ENCODE results near the gene GNAL. TPM values are rescaled to one million over a fixed set of nuclear protein-coding genes. Genes with fewer than 3 reads are reported as not detected.

GNAL gene
- total and polyA plus RNA-seq, 2 experiments from 2014 or later = 7.5 to 21.6 TPM

DNA sequence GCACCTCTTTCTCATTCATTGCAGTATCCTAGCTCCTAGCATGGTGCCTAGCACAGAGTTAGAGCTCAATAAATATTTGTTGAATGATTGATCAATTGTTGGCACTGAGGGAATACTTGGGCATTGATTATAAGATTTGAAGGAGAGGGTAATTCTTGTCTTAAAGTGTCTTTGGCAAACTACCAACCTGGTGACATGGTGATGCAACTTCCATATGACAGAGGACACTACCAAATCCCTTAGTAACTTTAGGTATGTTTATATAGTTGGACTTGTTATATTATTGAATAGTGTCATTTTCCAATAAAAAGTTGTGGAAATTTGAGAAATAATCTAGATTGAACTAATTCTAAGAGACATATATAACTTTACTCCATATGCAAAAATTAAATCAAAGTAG is 103.6 kb downstream of the GNAL start:
- no peak for TF ChIP-seq POLR2AphosphoS5 (IDR thresholded peaks at IDR 0.05; ENCODE audit: low read depth)
- TF ChIP-seq, protein P1, sequence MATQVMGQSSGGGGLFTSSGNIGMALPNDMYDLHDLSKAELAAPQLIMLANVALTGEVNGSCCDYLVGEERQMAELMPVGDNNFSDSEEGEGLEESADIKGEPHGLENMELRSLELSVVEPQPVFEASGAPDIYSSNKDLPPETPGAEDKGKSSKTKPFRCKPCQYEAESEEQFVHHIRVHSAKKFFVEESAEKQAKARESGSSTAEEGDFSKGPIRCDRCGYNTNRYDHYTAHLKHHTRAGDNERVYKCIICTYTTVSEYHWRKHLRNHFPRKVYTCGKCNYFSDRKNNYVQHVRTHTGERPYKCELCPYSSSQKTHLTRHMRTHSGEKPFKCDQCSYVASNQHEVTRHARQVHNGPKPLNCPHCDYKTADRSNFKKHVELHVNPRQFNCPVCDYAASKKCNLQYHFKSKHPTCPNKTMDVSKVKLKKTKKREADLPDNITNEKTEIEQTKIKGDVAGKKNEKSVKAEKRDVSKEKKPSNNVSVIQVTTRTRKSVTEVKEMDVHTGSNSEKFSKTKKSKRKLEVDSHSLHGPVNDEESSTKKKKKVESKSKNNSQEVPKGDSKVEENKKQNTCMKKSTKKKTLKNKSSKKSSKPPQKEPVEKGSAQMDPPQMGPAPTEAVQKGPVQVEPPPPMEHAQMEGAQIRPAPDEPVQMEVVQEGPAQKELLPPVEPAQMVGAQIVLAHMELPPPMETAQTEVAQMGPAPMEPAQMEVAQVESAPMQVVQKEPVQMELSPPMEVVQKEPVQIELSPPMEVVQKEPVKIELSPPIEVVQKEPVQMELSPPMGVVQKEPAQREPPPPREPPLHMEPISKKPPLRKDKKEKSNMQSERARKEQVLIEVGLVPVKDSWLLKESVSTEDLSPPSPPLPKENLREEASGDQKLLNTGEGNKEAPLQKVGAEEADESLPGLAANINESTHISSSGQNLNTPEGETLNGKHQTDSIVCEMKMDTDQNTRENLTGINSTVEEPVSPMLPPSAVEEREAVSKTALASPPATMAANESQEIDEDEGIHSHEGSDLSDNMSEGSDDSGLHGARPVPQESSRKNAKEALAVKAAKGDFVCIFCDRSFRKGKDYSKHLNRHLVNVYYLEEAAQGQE (IDR thresholded peaks at IDR 0.05; ENCODE audit: unreplicated experiment) = no peak
- TF ChIP-seq ETS1 (IDR thresholded peaks at IDR 0.05) = no peak
- TF ChIP-seq ZNF331 (CRISPR knock-in tag; IDR thresholded peaks at IDR 0.05; ENCODE audit: low read depth) = no peak
- no peak for TF ChIP-seq JUNB (IDR thresholded peaks at IDR 0.05; ENCODE audit: unreplicated experiment)
- no peak for TF ChIP-seq EZH2phosphoT487 (IDR thresholded peaks at IDR 0.05; ENCODE audit: unreplicated experiment)
- TF ChIP-seq, protein P2, sequence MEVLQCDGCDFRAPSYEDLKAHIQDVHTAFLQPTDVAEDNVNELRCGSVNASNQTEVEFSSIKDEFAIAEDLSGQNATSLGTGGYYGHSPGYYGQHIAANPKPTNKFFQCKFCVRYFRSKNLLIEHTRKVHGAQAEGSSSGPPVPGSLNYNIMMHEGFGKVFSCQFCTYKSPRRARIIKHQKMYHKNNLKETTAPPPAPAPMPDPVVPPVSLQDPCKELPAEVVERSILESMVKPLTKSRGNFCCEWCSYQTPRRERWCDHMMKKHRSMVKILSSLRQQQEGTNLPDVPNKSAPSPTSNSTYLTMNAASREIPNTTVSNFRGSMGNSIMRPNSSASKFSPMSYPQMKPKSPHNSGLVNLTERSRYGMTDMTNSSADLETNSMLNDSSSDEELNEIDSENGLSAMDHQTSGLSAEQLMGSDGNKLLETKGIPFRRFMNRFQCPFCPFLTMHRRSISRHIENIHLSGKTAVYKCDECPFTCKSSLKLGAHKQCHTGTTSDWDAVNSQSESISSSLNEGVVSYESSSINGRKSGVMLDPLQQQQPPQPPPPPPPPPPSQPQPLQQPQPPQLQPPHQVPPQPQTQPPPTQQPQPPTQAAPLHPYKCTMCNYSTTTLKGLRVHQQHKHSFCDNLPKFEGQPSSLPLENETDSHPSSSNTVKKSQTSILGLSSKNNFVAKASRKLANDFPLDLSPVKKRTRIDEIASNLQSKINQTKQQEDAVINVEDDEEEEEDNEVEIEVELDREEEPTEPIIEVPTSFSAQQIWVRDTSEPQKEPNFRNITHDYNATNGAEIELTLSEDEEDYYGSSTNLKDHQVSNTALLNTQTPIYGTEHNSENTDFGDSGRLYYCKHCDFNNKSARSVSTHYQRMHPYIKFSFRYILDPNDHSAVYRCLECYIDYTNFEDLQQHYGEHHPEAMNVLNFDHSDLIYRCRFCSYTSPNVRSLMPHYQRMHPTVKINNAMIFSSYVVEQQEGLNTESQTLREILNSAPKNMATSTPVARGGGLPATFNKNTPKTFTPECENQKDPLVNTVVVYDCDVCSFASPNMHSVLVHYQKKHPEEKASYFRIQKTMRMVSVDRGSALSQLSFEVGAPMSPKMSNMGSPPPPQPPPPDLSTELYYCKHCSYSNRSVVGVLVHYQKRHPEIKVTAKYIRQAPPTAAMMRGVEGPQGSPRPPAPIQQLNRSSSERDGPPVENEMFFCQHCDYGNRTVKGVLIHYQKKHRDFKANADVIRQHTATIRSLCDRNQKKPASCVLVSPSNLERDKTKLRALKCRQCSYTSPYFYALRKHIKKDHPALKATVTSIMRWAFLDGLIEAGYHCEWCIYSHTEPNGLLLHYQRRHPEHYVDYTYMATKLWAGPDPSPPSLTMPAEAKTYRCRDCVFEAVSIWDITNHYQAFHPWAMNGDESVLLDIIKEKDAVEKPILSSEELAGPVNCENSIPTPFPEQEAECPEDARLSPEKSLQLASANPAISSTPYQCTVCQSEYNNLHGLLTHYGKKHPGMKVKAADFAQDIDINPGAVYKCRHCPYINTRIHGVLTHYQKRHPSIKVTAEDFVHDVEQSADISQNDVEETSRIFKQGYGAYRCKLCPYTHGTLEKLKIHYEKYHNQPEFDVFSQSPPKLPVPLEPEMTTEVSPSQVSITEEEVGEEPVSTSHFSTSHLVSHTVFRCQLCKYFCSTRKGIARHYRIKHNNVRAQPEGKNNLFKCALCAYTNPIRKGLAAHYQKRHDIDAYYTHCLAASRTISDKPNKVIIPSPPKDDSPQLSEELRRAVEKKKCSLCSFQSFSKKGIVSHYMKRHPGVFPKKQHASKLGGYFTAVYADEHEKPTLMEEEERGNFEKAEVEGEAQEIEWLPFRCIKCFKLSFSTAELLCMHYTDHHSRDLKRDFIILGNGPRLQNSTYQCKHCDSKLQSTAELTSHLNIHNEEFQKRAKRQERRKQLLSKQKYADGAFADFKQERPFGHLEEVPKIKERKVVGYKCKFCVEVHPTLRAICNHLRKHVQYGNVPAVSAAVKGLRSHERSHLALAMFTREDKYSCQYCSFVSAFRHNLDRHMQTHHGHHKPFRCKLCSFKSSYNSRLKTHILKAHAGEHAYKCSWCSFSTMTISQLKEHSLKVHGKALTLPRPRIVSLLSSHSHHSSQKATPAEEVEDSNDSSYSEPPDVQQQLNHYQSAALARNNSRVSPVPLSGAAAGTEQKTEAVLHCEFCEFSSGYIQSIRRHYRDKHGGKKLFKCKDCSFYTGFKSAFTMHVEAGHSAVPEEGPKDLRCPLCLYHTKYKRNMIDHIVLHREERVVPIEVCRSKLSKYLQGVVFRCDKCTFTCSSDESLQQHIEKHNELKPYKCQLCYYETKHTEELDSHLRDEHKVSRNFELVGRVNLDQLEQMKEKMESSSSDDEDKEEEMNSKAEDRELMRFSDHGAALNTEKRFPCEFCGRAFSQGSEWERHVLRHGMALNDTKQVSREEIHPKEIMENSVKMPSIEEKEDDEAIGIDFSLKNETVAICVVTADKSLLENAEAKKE (CRISPR knock-in tag; IDR thresholded peaks at IDR 0.05) = no peak
- TF ChIP-seq CREB1 (CRISPR knock-in tag; IDR thresholded peaks at IDR 0.05; ENCODE audit: low read depth) = no peak
- no peak for TF ChIP-seq EZH2 (IDR thresholded peaks at IDR 0.05; ENCODE audit: low read depth, unreplicated experiment)
- no peak for TF ChIP-seq NANOG (IDR thresholded peaks at IDR 0.05; ENCODE audit: borderline replicate concordance)
- no peak for TF ChIP-seq CTCF (conservative IDR thresholded peaks at IDR 0.05; ENCODE audit: low read depth in 2 of 2)
- no peak for TF ChIP-seq ZNF114 (CRISPR knock-in tag; IDR thresholded peaks at IDR 0.05)
- no peak for TF ChIP-seq STAT1 (IDR thresholded peaks at IDR 0.05; ENCODE audit: unreplicated experiment)
- H3K4me1 ChIP-seq (ENCODE audit: insufficient read depth) = peaks cover 31% of the 10 kb centered on the region

More for the DNA sequence above, 103.6 kb downstream of the GNAL start:
- ATAC-seq (no peak), DNase-seq (ENCODE audit: low spot score) (no peak)
- no peaks in the 10 kb centered on the region for H3K79me2 ChIP-seq (replicated peaks; ENCODE audit: insufficient read depth)
- peaks cover 2% of the 10 kb centered on the region; the same call in 1 of the 3 replicates for H3K9me3 Mint-ChIP-seq
- H3F3A ChIP-seq (replicated peaks; ENCODE audit: low read depth) = no peaks in the 10 kb centered on the region
- peaks cover 7% of the 10 kb centered on the region; the same call in 2 of the 3 replicates for H3K36me3 Mint-ChIP-seq (ENCODE audit: low read depth)
- H3K27ac Mint-ChIP-seq = no peak overlapping the region
- peaks cover 5% of the 10 kb centered on the region for H3K27me3 Mint-ChIP-seq (ENCODE audit: insufficient read depth, low read depth, poor library complexity)
- no peak overlapping the region for H2AFZ ChIP-seq
- H3K27me3 ChIP-seq (ENCODE audit: insufficient read depth) = no peaks in the 10 kb centered on the region
- no peaks in the 10 kb centered on the region for H3K9me2 ChIP-seq (ENCODE audit: insufficient read depth)
- H3K36me3 ChIP-seq (ENCODE audit: insufficient read depth) = no peaks in the 10 kb centered on the region; the same call in 1 of the 2 replicates
- no peaks in the 10 kb centered on the region for H4K20me1 ChIP-seq (replicated peaks; ENCODE audit: insufficient read depth)
- H3K27ac ChIP-seq (ENCODE audit: low read depth) = no peak overlapping the region; the same call in 1 of the 2 replicates
- peaks cover 33% of the 10 kb centered on the region for H3K4me1 Mint-ChIP-seq
- H3K4me3 Mint-ChIP-seq = no peak overlapping the region
- no peak overlapping the region for H3K4me2 ChIP-seq
- H3K4me3 ChIP-seq = no peak overlapping the region

Measured in GM23338 (cell line).